Type B pancreatic cell (in vitro differentiated cells): ENCODE results near the gene SHCBP1L. TPM values are rescaled to one million over a fixed set of nuclear protein-coding genes. Genes with fewer than 3 reads are reported as not detected.

Experiments
- DNase-seq: peaks from one replicate; pipeline ENCODE4 v3.0.0; 2021; ENCODE audit warnings: mixed read lengths; ENCODE audit not compliant: unreplicated experiment; ENCODE audit errors: extremely low spot score
- H3K27ac Mint-ChIP-seq: 2 replicates; pipeline ENCODE4 v1.8.0; 2021; ENCODE audit warnings: mild to moderate bottlenecking, mixed read lengths
- H3K27me3 Mint-ChIP-seq: 2 replicates; pipeline ENCODE4 v1.8.0; 2021; ENCODE audit warnings: mixed read lengths
- H3K36me3 Mint-ChIP-seq: 2 replicates; pipeline ENCODE4 v1.8.0; 2021; ENCODE audit warnings: mixed read lengths
- H3K4me1 Mint-ChIP-seq: one replicate; pipeline ENCODE4 v1.8.0; 2021; ENCODE audit warnings: mixed read lengths; ENCODE audit not compliant: unreplicated experiment
- H3K4me3 Mint-ChIP-seq: 2 replicates; pipeline ENCODE4 v1.8.0; 2021; ENCODE audit warnings: mild to moderate bottlenecking, mixed read lengths
- H3K9me3 Mint-ChIP-seq: 2 replicates; pipeline ENCODE4 v1.8.0; 2021; ENCODE audit warnings: mixed read lengths
- CTCF ChIP-seq: fragments of 200-600 bp; sonication (generic); conservative IDR thresholded peaks from 2 replicates; pipeline ENCODE4 v1.5.0; 2021; ENCODE audit warnings: antibody characterized with exemption, mild to moderate bottlenecking
- total RNA-seq: library from RNA; stranded (reverse); gene quantifications from 2 replicates; pipeline ENCODE4 v1.2.1, GENCODE V29; 2021; ENCODE audit warnings: low replicate concordance

Gene SHCBP1L
- total RNA-seq, 1 donor from 2014 or later, result not detected

DNA sequence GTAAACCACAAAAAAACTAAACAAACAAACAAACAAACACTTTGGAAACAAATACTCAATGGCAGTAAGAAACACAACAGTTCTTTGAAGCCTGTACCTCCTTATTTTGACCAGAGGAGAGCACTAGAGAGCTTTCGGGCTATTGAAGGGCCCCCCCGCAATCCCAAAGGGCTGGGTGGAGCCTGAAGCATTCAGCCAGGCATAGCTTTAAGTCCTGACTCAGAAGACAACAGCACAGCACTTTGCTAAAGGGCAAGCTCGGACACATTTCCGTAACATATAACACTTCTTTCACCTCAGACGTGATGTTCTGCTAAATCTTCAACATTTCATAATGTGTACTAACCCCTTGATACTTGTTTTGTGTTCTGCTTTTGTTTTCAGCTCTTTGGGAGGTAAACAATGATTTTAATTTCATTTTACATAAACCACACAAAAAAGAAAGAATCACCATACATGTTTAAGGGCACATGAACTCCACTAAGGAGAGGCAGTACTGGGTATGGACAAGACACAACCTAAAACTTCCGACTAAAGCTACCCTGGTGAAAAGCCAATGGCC, 9.7 kb upstream of the SHCBP1L start:
- Mint-ChIP-seq H3K27ac (peak overlapping the region; percentile 85), H3K27me3 (no peaks in the 10 kb centered on the region), H3K4me3 (peak overlapping the region; percentile 48), H3K9me3 (no peaks in the 10 kb centered on the region), H3K36me3 (no peaks in the 10 kb centered on the region), H3K4me1 (peaks cover 10% of the 10 kb centered on the region)
- peak; percentile 92 for TF ChIP-seq CTCF
- no peak for DNase-seq

GRCh38 chr1:182960046-182960445, 7.1 kb upstream of the SHCBP1L start:
- Mint-ChIP-seq H3K27me3 (no peaks in the 10 kb centered on the region), H3K27ac (no peak overlapping the region), H3K9me3 (no peaks in the 10 kb centered on the region), H3K36me3 (no peaks in the 10 kb centered on the region), H3K4me1 (peaks cover 10% of the 10 kb centered on the region), H3K4me3 (no peak overlapping the region)
- no peak for TF ChIP-seq CTCF
- no peak for DNase-seq

DNA sequence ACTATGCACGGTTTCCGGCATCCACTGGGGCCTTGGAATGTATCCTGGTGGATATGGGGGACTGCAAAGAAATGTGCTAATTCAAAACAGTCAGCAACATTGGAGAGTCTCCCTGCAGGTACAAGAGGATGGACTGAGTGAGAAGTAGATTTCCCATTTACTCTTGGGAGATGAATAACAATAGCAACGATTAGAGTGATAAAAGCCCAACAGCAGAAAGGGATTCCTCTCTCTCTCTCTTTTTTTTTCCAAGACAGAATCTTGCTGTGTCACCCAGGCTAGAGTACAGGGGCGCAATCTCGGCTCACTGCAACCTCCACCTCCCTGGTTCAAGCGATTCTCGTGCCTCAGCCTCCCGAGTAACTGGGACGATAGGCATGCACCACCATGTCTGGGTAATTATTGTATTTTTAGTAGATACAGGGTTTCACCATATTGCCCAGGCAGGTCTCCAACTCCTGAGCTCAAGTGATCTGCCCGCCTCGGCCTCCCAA, 5.0 kb upstream of the SHCBP1L start:
- Mint-ChIP-seq H3K27me3 (no peaks in the 10 kb centered on the region), H3K4me1 (peaks cover 8% of the 10 kb centered on the region), H3K9me3 (no peaks in the 10 kb centered on the region), H3K36me3 (no peaks in the 10 kb centered on the region), H3K4me3 (no peak overlapping the region), H3K27ac (no peak overlapping the region)
- TF ChIP-seq CTCF, result no peak
- no peak for DNase-seq

DNA sequence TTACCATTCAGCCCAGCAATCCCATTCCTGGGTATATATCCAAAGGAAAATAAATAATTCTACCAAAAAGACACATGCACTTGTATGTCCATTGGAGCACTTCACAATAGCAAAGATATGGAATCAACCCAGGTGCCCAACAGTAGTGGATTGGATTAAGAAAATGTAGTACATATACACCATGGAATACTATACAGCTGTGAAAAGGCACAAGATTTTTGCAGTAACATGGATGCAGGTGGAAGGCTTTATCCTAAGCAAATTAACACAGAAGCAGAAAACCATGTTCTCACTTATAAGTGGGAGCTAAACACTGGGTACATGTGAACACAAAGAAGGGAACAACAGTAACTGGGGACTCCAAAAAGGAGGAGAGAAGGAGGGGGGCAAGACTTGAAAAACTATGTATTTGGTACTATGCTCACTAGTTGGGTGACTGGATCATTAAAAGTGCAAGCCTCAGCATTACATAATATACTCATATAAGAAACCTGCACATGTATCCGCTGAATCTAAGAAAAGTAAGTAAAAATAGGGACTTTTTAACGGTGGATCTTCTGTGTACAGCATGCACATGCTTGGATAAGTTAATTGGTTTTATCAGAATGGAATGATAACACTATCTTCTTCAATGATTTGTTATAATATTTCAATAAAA, 3.9 kb upstream of the SHCBP1L start:
- Mint-ChIP-seq H3K4me1 (no peaks in the 10 kb centered on the region), H3K36me3 (no peaks in the 10 kb centered on the region), H3K27me3 (no peaks in the 10 kb centered on the region), H3K4me3 (no peak overlapping the region), H3K27ac (no peak overlapping the region), H3K9me3 (no peaks in the 10 kb centered on the region)
- no peak for DNase-seq
- TF ChIP-seq CTCF, result no peak

- Mint-ChIP-seq H3K27ac (no peak overlapping the region), H3K36me3 (no peaks in the 10 kb centered on the region), H3K4me1 (no peaks in the 10 kb centered on the region), H3K27me3 (no peaks in the 10 kb centered on the region), H3K9me3 (no peaks in the 10 kb centered on the region), H3K4me3 (no peak overlapping the region)
- no peak for DNase-seq
- no peak for TF ChIP-seq CTCF
These were observed 2.9 kb upstream of the SHCBP1L start for GRCh38 chr1:182955596-182956588.
